Measurements from ENCODE around the gene TUBA8.
"Not testable (repeated sequence)": the region's sequence is repeated elsewhere in the genome, so short reads cannot be mapped to it uniquely, and the experiment has no call there.

The TUBA8 gene

GRCh38 chr22:18110194-18110953 lies at the start of gene TUBA8:
Gene TUBA8, plus strand, starts transcription at chr22:18110809. Its CDS starts 57 bp downstream, at chr22:18110866.
- peak; percentile 55 to 67 for DNase-seq

GRCh38 chr22:18062421-18062820 lies 48.2 kb upstream of the TUBA8 start:
- no peak for DNase-seq

- DNase-seq: no peak
Observed at GRCh38 chr22:18063306-18063705, 47.3 kb upstream of the TUBA8 start.

GRCh38 chr22:18063715-18064114 lies 46.9 kb upstream of the TUBA8 start:
- DNase-seq: not testable (repeated sequence)

- DNase-seq: no peak
Observed at GRCh38 chr22:18064636-18065035, 46.0 kb upstream of the TUBA8 start.

- no peak for DNase-seq
Observed at GRCh38 chr22:18065256-18065655, 45.4 kb upstream of the TUBA8 start.

- no peak for DNase-seq
Observed at GRCh38 chr22:18066181-18066859, 44.3 kb upstream of the TUBA8 start.

GRCh38 chr22:18067121-18067520 lies 43.5 kb upstream of the TUBA8 start:
- no peak for DNase-seq

- no peak for DNase-seq
Observed at GRCh38 chr22:18067548-18068341, 42.9 kb upstream of the TUBA8 start.

GRCh38 chr22:18068381-18068988 lies 42.1 kb upstream of the TUBA8 start:
- DNase-seq: no peak

GRCh38 chr22:18069041-18069440 lies 41.6 kb upstream of the TUBA8 start:
- no peak for DNase-seq

- DNase-seq: no peak
Observed at GRCh38 chr22:18070041-18070440, 40.6 kb upstream of the TUBA8 start.

GRCh38 chr22:18070556-18071306 lies 39.9 kb upstream of the TUBA8 start:
- DNase-seq: no peak

- not testable (repeated sequence) for DNase-seq
Observed at GRCh38 chr22:18071307-18071967, 39.2 kb upstream of the TUBA8 start.

GRCh38 chr22:18071968-18072310 lies 38.7 kb upstream of the TUBA8 start:
- DNase-seq: no peak

- no peak for DNase-seq
Observed at GRCh38 chr22:18073467-18073866, 37.1 kb upstream of the TUBA8 start.

GRCh38 chr22:18073927-18074326 lies 36.7 kb upstream of the TUBA8 start:
- DNase-seq: not testable (repeated sequence)

- no peak for DNase-seq
Observed at GRCh38 chr22:18075101-18075719, 35.4 kb upstream of the TUBA8 start.

- peak in 1 of 2 experiments; percentile 33 for DNase-seq
Observed at GRCh38 chr22:18075720-18076497, 34.7 kb upstream of the TUBA8 start.

GRCh38 chr22:18077087-18077638 lies 33.4 kb upstream of the TUBA8 start:
- no peak for DNase-seq
